Endothelial cell of umbilical vein (primary cell): Measurements from ENCODE around the gene PCSK6. TPM values are rescaled to one million over a fixed set of nuclear protein-coding genes. Genes with fewer than 3 reads are reported as not detected.

Experiments used
- BruUV-seq: library from RNA; stranded (reverse); fragments of 400-500 nt; replicated peaks from 2 replicates; lab custom pipeline; 2021; lab: Mats Ljungman, UMichigan
- CTCF ChIA-PET: fragments of 300-600, 350-600 bp; sonication (Branson Sonifier 250); formaldehyde crosslinking; loops from one replicate; lab custom pipeline; 2021; ENCODE audit warnings: antibody characterized with exemption, inconsistent platforms; lab: Charles Lee
- POLR2A ChIA-PET: fragments of 300-600, 350-600 bp; sonication (Branson Sonifier 250); formaldehyde crosslinking; loops from one replicate; lab custom pipeline; 2021; ENCODE audit warnings: antibody characterized with exemption, inconsistent platforms; lab: Charles Lee
- DNase-seq: peaks from one replicate; pipeline ENCODE4 v3.0.0-alpha.2; 2011; ENCODE audit warnings: low read depth, low spot score
- FAIRE-seq: peaks from 2 replicates; lab custom pipeline; 2011; peaks lifted over from hg19 to GRCh38; lab: Jason Lieb, UNC
- H2AFZ ChIP-seq: 2 replicates; pipeline ENCODE4 v1.6.0; 2012; ENCODE audit warnings: low read depth, low read length, control low read depth, inconsistent platforms
- H3K27ac ChIP-seq: 2 replicates; pipeline ENCODE4 v1.5.1; 2011; ENCODE audit warnings: low read depth, mild to moderate bottlenecking, control low read depth, low read length, moderate library complexity; ENCODE audit not compliant: insufficient read depth
- H3K27me3 ChIP-seq, 2 experiments: 2 replicates each; pipeline versions ENCODE4 v1.6.0 to v1.6.1; 2011; ENCODE audit warnings: low read length in 2 of 2, mixed read lengths in 1 of 2; ENCODE audit not compliant: control insufficient read depth in 2 of 2, insufficient read depth in 2 of 2
- H3K36me3 ChIP-seq, 2 experiments: 2 replicates in 1 of 2; 3 replicates in 1 of 2; pipeline ENCODE4 v1.5.1; 2011; ENCODE audit warnings: low read length in 2 of 2, mild to moderate bottlenecking in 1 of 2, moderate library complexity in 1 of 2; ENCODE audit not compliant: control insufficient read depth in 2 of 2, insufficient read depth in 2 of 2; ENCODE audit errors: extremely low read depth in 1 of 2
- H3K4me1 ChIP-seq: 3 replicates; pipeline ENCODE4 v1.5.1; 2011; ENCODE audit warnings: mild to moderate bottlenecking, low read length; ENCODE audit not compliant: control insufficient read depth, insufficient read depth; ENCODE audit errors: extremely low read depth
- H3K4me2 ChIP-seq: 2 replicates; pipeline ENCODE4 v1.6.1; 2011; ENCODE audit warnings: low read length, control low read depth, mixed read lengths; ENCODE audit not compliant: insufficient read depth
- H3K4me3 ChIP-seq, 3 experiments: fragments of 200-600 bp in 1 of 3; sonication (generic), shearing (Covaris generic) in 1 of 3; replicated peaks in 1 of 3; 2 replicates each; pipeline ENCODE4 v1.5.1; 2011 to 2016; ENCODE audit warnings: control low read depth in 3 of 3, low read length in 3 of 3, mild to moderate bottlenecking in 2 of 3, inconsistent platforms in 1 of 3, low read depth in 1 of 3, moderate library complexity in 1 of 3; ENCODE audit not compliant: insufficient read depth in 1 of 3
- H3K79me2 ChIP-seq: 2 replicates; pipeline ENCODE4 v1.6.0; 2012; ENCODE audit warnings: low read length, inconsistent platforms; ENCODE audit not compliant: control insufficient read depth, insufficient read depth
- H3K9ac ChIP-seq: replicated peaks from 2 replicates; pipeline ENCODE3; 2011; ENCODE audit warnings: low read length, control low read depth; ENCODE audit not compliant: insufficient read depth; ENCODE audit errors: extremely low read depth
- H3K9me1 ChIP-seq: replicated peaks from 3 replicates; pipeline ENCODE4 v1.6.0; 2011; ENCODE audit warnings: mild to moderate bottlenecking, low read length; ENCODE audit not compliant: control insufficient read depth, insufficient read depth; ENCODE audit errors: extremely low read depth
- H3K9me3 ChIP-seq: replicated peaks from 2 replicates; pipeline ENCODE4 v1.5.1; 2012; ENCODE audit warnings: low read length, inconsistent platforms; ENCODE audit not compliant: control insufficient read depth, insufficient read depth
- H4K20me1 ChIP-seq: replicated peaks from 2 replicates; pipeline ENCODE3; 2011; ENCODE audit warnings: mild to moderate bottlenecking, low read length; ENCODE audit not compliant: control insufficient read depth, insufficient read depth; ENCODE audit errors: extremely low read depth
- EZH2 ChIP-seq: IDR thresholded peaks from 2 replicates; pipeline ENCODE4 v1.6.1; 2012; ENCODE audit warnings: borderline replicate concordance, low read depth, mild to moderate bottlenecking, moderate library complexity, low read length, inconsistent platforms; ENCODE audit not compliant: severe bottlenecking
- FOS ChIP-seq: IDR thresholded peaks from 2 replicates; pipeline ENCODE4 v1.6.1; 2011; ENCODE audit warnings: mild to moderate bottlenecking, low read length, moderate library complexity, borderline replicate concordance; ENCODE audit not compliant: insufficient read depth
- GATA2 ChIP-seq: IDR thresholded peaks from 2 replicates; pipeline ENCODE4 v1.7.0; 2011; ENCODE audit warnings: low read depth, mild to moderate bottlenecking, moderate library complexity, mixed read lengths, low read length; ENCODE audit not compliant: insufficient read length, insufficient read depth
- JUN ChIP-seq: IDR thresholded peaks from 2 replicates; pipeline ENCODE4 v1.6.1; 2011; ENCODE audit warnings: borderline replicate concordance, low read depth; ENCODE audit not compliant: insufficient read length, insufficient read depth
- MYC ChIP-seq: IDR thresholded peaks from one replicate; pipeline ENCODE4 v1.6.1; 2011; ENCODE audit warnings: mild to moderate bottlenecking, low read depth, low read length
- POLR2A ChIP-seq: IDR thresholded peaks from 2 replicates; pipeline ENCODE4 v1.6.1; 2012; ENCODE audit warnings: low read depth, mild to moderate bottlenecking, control low read depth, low read length
- POLR2AphosphoS5 ChIP-seq: IDR thresholded peaks from 2 replicates; pipeline ENCODE4 v1.6.1; 2012; ENCODE audit warnings: low read depth, mild to moderate bottlenecking, control low read depth, low read length, moderate library complexity; ENCODE audit not compliant: insufficient read depth
- dilution Hi-C: fragments of 300-500 bp; cut with MboI; formaldehyde crosslinking; loops from one replicate; pipeline ENCODE4 v1.15.0; 2019; ENCODE audit warnings: low sequenced_read_pairs; ENCODE audit not compliant: extremely low pct_ligation_motif_present
- intact Hi-C: fragments of 100-400 bp; cut with micrococcal nuclease; formaldehyde crosslinking; loops from one replicate; pipeline ENCODE4 v1.10.0; 2022
- polyA plus RNA-seq, 4 experiments: library from polyadenylated mRNA; depleted of rRNA in 3 of 4; stranded (reverse) in 3 of 4; unstranded in 1 of 4; fragments of >200 nt; gene quantifications; 2 replicates each; pipeline versions ENCODE4 v1.2.1 to v1.2.3, GENCODE V29; 2011 to 2012; ENCODE audit warnings: missing spikeins in 1 of 4
- total RNA-seq: library from RNA; stranded (reverse); gene quantifications from 2 replicates; pipeline ENCODE4 v1.2.3, GENCODE V29; 2021
- TF ChIP-seq, protein P1 (sequence below), 2 donors: IDR thresholded peaks; 1 replicate in 1 of 2; 2 replicates in 1 of 2; pipeline ENCODE4 v1.5.1; 2011; ENCODE audit warnings: low read length in 2 of 2, mild to moderate bottlenecking in 2 of 2, moderate library complexity in 2 of 2, control low read depth in 1 of 2, inconsistent platforms in 1 of 2, low read depth in 1 of 2; ENCODE audit not compliant: insufficient read depth in 1 of 2; ENCODE audit errors: extremely low read depth in 1 of 2
- TF ChIP-seq, protein P2 (sequence below): IDR thresholded peaks from 2 replicates; pipeline ENCODE4 v1.6.1; 2011; ENCODE audit not compliant: insufficient read depth, insufficient read length

Gene PCSK6
- total and polyA plus RNA-seq, 2 donors (not counting 3 experiments of a cell fraction or from before 2014, with no cell fraction given), result 0.18 to 0.69 TPM

DNA sequence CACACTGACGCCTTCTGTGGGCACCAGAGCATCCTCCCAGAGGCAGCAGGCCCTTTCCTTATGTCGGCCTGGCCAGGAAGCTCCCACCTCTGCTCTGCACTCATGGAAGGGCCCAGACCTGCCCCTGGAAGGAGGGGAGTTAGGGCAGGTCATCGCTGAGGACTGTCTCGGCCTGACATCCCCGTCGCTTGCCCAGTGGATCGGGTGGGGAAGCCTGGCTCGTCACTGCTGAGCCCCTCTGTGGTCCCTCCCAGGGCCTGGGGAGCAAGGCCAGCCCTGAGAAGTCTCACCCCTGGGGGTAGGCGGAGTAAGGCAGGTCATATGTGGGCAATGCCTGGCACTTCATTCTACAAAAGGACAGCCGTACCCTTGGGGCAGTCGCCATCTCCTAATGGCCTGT lies 131.6 kb downstream of the PCSK6 start:
- intact Hi-C loops (no loop called here), dilution Hi-C loops (no loop called here)
- Histone ChIP-seq H3K79me2 (no peaks in the 10 kb centered on the region), H2AFZ (no peak overlapping the region), H3K4me1 (no peaks in the 10 kb centered on the region), H3K9me1 (no peaks in the 10 kb centered on the region), H3K4me3 (no peak overlapping the region), H3K9me3 (no peaks in the 10 kb centered on the region), H3K27ac (no peak overlapping the region), H3K27me3 (no peaks in the 10 kb centered on the region), H3K9ac (no peak overlapping the region), H4K20me1 (no peaks in the 10 kb centered on the region), H3K36me3 (no peaks in the 10 kb centered on the region), H3K4me2 (no peak overlapping the region)
- FAIRE-seq (no peak), DNase-seq (no peak)
- no peak for TF ChIP-seq POLR2AphosphoS5
- no peak for TF ChIP-seq FOS
- no peak for TF ChIP-seq GATA2
- TF ChIP-seq, protein P1, sequence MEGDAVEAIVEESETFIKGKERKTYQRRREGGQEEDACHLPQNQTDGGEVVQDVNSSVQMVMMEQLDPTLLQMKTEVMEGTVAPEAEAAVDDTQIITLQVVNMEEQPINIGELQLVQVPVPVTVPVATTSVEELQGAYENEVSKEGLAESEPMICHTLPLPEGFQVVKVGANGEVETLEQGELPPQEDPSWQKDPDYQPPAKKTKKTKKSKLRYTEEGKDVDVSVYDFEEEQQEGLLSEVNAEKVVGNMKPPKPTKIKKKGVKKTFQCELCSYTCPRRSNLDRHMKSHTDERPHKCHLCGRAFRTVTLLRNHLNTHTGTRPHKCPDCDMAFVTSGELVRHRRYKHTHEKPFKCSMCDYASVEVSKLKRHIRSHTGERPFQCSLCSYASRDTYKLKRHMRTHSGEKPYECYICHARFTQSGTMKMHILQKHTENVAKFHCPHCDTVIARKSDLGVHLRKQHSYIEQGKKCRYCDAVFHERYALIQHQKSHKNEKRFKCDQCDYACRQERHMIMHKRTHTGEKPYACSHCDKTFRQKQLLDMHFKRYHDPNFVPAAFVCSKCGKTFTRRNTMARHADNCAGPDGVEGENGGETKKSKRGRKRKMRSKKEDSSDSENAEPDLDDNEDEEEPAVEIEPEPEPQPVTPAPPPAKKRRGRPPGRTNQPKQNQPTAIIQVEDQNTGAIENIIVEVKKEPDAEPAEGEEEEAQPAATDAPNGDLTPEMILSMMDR (IDR thresholded peaks at IDR 0.05; ENCODE audit: extremely low read depth in 1 of 2, insufficient read depth in 1 of 2, low read depth in 1 of 2, low read length in 2 of 2), result no peak
- no peak for TF ChIP-seq POLR2A
- TF ChIP-seq, protein P2, sequence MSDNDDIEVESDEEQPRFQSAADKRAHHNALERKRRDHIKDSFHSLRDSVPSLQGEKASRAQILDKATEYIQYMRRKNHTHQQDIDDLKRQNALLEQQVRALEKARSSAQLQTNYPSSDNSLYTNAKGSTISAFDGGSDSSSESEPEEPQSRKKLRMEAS, result no peak
- no peak for TF ChIP-seq EZH2
- no peak for TF ChIP-seq MYC
- no peak for TF ChIP-seq JUN
- CTCF ChIA-PET, result interaction anchor here (0.9 to 1.5 kb wide), 2 partner anchors 19 to 144 kb away, joined by 3 to 5 read pairs; no protein-coding TSS in a partner anchor
- POLR2A ChIA-PET, result no interaction called here
- no TSS peak for BruUV-seq
